HepG2 (cell line): ENCODE data around the gene STEAP1. TPM values are rescaled to one million over a fixed set of nuclear protein-coding genes. Genes with fewer than 3 reads are reported as not detected.

Experiments used
- ATAC-seq: fragments of 200-7000 bp; cut with Tn5 transposase; 3 replicates; pipeline ENCODE4 v1.9.1; 2020; ENCODE audit warnings: mild to moderate bottlenecking, moderate library complexity
- BruUV-seq: library from RNA; stranded (reverse); fragments of 400-500 nt; replicated peaks from 2 replicates; lab custom pipeline; 2021; lab: Mats Ljungman, UMichigan
- CTCF ChIA-PET: fragments of 300-600 bp; formaldehyde crosslinking; extraction: SDS; loops from one replicate; lab custom pipeline; 2021; ENCODE audit warnings: low total read pairs, inconsistent platforms, low intra/inter-chr PET ratio; lab: Yijun Ruan, JAX
- POLR2A ChIA-PET: fragments of 350-600 bp; sonication (Branson Sonifier 250); formaldehyde crosslinking; loops from one replicate; lab custom pipeline; 2020; ENCODE audit warnings: antibody characterized with exemption, inconsistent platforms; lab: Yijun Ruan, JAX
- DNase-seq: peaks from one replicate; pipeline ENCODE4 v3.0.0-alpha.2; 2015; ENCODE audit warnings: low spot score
- FAIRE-seq: peaks from 3 replicates; lab custom pipeline; 2011; peaks lifted over from hg19 to GRCh38; lab: Jason Lieb, UNC
- H2AFZ ChIP-seq: one replicate; pipeline ENCODE4 v1.6.1; 2011; ENCODE audit warnings: low read length, inconsistent platforms
- H3K27ac ChIP-seq: fragments of 300-600 bp; 3 replicates; pipeline ENCODE4 v1.8.0; 2011; ENCODE audit warnings: mixed run types, mild to moderate bottlenecking, mixed read lengths, low read length, inconsistent platforms; ENCODE audit not compliant: insufficient read depth; ENCODE audit errors: extremely low read length
- H3K27me3 ChIP-seq, 2 experiments: fragments of 200-600 bp in 1 of 2; 2 replicates in 1 of 2; 3 replicates in 1 of 2; pipeline versions ENCODE4 v1.6.0 to v1.8.0; 2011; ENCODE audit warnings: low read length in 2 of 2, mild to moderate bottlenecking in 2 of 2, moderate library complexity in 2 of 2, inconsistent platforms in 1 of 2; ENCODE audit not compliant: insufficient read depth in 2 of 2, control insufficient read depth in 1 of 2
- H3K36me3 ChIP-seq, 2 experiments: fragments of 200-600 bp in 1 of 2; replicated peaks in 1 of 2; 2 replicates in 1 of 2; 3 replicates in 1 of 2; pipeline versions ENCODE4 v1.5.1 to v1.8.0; 2011; ENCODE audit warnings: low read length in 2 of 2, inconsistent platforms in 1 of 2; ENCODE audit not compliant: insufficient read depth in 2 of 2, control insufficient read depth in 1 of 2
- H3K4me1 ChIP-seq: 2 replicates; pipeline ENCODE4 v1.5.1; 2012; ENCODE audit warnings: low read length, inconsistent platforms; ENCODE audit not compliant: insufficient read depth
- H3K4me2 ChIP-seq: 2 replicates; pipeline ENCODE4 v1.6.0; 2011; ENCODE audit warnings: low read depth, low read length, inconsistent platforms
- H3K4me3 ChIP-seq, 3 experiments: fragments of 200-600 bp in 1 of 3; sonication (generic), shearing (Covaris generic) in 1 of 3; replicated peaks in 1 of 3; 2 replicates each; pipeline ENCODE4 v1.5.1; 2011 to 2016; ENCODE audit warnings: low read length in 3 of 3, inconsistent platforms in 2 of 3, low read depth in 2 of 3, mild to moderate bottlenecking in 2 of 3, control low read depth in 1 of 3, mixed read lengths in 1 of 3; ENCODE audit not compliant: insufficient read depth in 1 of 3
- H3K79me2 ChIP-seq: one replicate; pipeline ENCODE4 v1.6.1; 2011; ENCODE audit warnings: low read length, inconsistent platforms; ENCODE audit not compliant: insufficient read depth
- H3K9ac ChIP-seq: 2 replicates; pipeline ENCODE4 v1.6.0; 2011; ENCODE audit warnings: mild to moderate bottlenecking, low read depth, low read length, inconsistent platforms; ENCODE audit not compliant: insufficient read depth
- H3K9me3 ChIP-seq: 2 replicates; pipeline ENCODE4 v1.5.1; 2012; ENCODE audit warnings: mild to moderate bottlenecking, low read length
- H4K20me1 ChIP-seq: 2 replicates; pipeline ENCODE4 v1.6.0; 2011; ENCODE audit warnings: inconsistent platforms, mild to moderate bottlenecking, low read length, moderate library complexity; ENCODE audit not compliant: insufficient read depth
- ARID3A ChIP-seq: IDR thresholded peaks from 2 replicates; pipeline ENCODE4 v1.6.1; 2012; ENCODE audit warnings: low read depth, low read length, improper control_type of control experiment
- ARID5B ChIP-seq: IDR thresholded peaks from 2 replicates; pipeline ENCODE4 v1.4.0; 2020; ENCODE audit warnings: mild to moderate bottlenecking, missing genetic modification reagents
- BCL6 ChIP-seq: IDR thresholded peaks from 2 replicates; pipeline ENCODE4 v1.6.1; 2016; ENCODE audit warnings: missing genetic modification reagents, missing compliant biosample characterization
- CEBPB ChIP-seq: IDR thresholded peaks from 2 replicates; pipeline ENCODE4 v1.6.1; 2011; ENCODE audit warnings: low read depth, low read length, improper control_type of control experiment, borderline replicate concordance
- DBP ChIP-seq: sonication (generic); formaldehyde crosslinking; IDR thresholded peaks from 2 replicates; pipeline ENCODE4 v1.4.0; 2020; ENCODE audit warnings: missing genetic modification reagents; ENCODE audit errors: not compliant biosample characterization
- ELF3 ChIP-seq: IDR thresholded peaks from 2 replicates; pipeline ENCODE4 v1.6.1; 2016; ENCODE audit warnings: missing genetic modification reagents, missing compliant biosample characterization
- GATAD2A ChIP-seq: IDR thresholded peaks from 2 replicates; pipeline ENCODE4 v1.6.1; 2016
- KLF16 ChIP-seq, 2 experiments: sonication (generic) in 1 of 2; formaldehyde crosslinking in 1 of 2; IDR thresholded peaks; 2 replicates each; pipeline versions ENCODE4 v1.6.1 to v1.8.0; 2016 to 2023; ENCODE audit warnings: missing genetic modification reagents in 2 of 2, missing compliant biosample characterization in 1 of 2
- ZBTB8A ChIP-seq: sonication (generic); formaldehyde crosslinking; IDR thresholded peaks from 2 replicates; pipeline ENCODE4 v1.4.0; 2020; ENCODE audit warnings: mild to moderate bottlenecking, low read depth, missing genetic modification reagents, borderline replicate concordance
- in situ Hi-C: cut with HindIII; loops from 2 replicates; pipeline ENCODE4 v1.10.0; 2017; ENCODE audit warnings: low pct_unique_long_range_greater_than_20kb; ENCODE audit not compliant: extremely low pct_ligation_motif_present
- intact Hi-C: fragments of 100-400 bp; cut with micrococcal nuclease; formaldehyde crosslinking; loops from one replicate; pipeline ENCODE4 v1.10.0; 2022; ENCODE audit not compliant: unreplicated experiment
- polyA plus RNA-seq, 8 experiments: library from polyadenylated mRNA; depleted of rRNA in 3 of 8; stranded (reverse) in 7 of 8; unstranded in 1 of 8; fragments of >200 nt; fragmentation: Illumina TruSeq in 4 of 8; extraction: Trizol in 4 of 8; gene quantifications; 2 replicates each; pipeline versions ENCODE4 v1.2.1 to v1.2.3, GENCODE V29; 2011 to 2016; ENCODE audit warnings: low read depth in 4 of 8, missing spikeins in 1 of 8, mixed read lengths in 1 of 8; ENCODE audit not compliant: insufficient read depth in 1 of 8
- total RNA-seq, 5 experiments: library from RNA; depleted of rRNA; stranded (reverse); fragments of >200 nt; fragmentation: Illumina TruSeq; extraction: Trizol; gene quantifications; 2 replicates each; pipeline ENCODE4 v1.2.3, GENCODE V29; 2016; ENCODE audit warnings: low read depth in 1 of 5

The STEAP1 gene
- total and polyA plus RNA-seq, 2 of the 13 experiments (the other 11 are each of a cell fraction or from before 2014, with no cell fraction given) = 23.2 to 24.2 TPM

- ATAC-seq = no peak
- intact Hi-C loops (no loop called here), in situ Hi-C loops (no loop called here)
- H3K4me2 ChIP-seq = 0 out of 2 replicates have a peak overlapping the region, but pooled peaks have one; percentile 3
- no peak overlapping the region for H2AFZ ChIP-seq
- TF ChIP-seq ARID5B (CRISPR knock-in tag) (peak; percentile 19; the same call in 1 of the 2 replicates), ZBTB8A (CRISPR knock-in tag) (no peak), BCL6 (CRISPR knock-in tag) (peak; percentile 0; the same call in 1 of the 2 replicates), ELF3 (CRISPR knock-in tag) (0 out of 2 replicates have a peak, but pooled peaks have one; percentile 48), ARID3A (peak; percentile 25; the same call in 1 of the 2 replicates), CEBPB (peak; percentile 53; the same call in 1 of the 2 replicates), KLF16 (CRISPR knock-in tag; IDR thresholded peaks at IDR 0.05) (0 out of 4 replicates have a peak, but pooled peaks of 1 of the 2 experiments have one; percentile 8), GATAD2A (0 out of 2 replicates have a peak, but pooled peaks have one; percentile 10), DBP (CRISPR knock-in tag) (no peak)
- no peak for FAIRE-seq
- H3K79me2 ChIP-seq = no peaks in the 10 kb centered on the region
- H3K4me3 ChIP-seq = no peak overlapping the region
- POLR2A ChIA-PET = interaction anchor here (1.2 to 4.5 kb wide), 3 partner anchors 8 to 31 kb away, joined by 3 to 65 read pairs (median 6); partner anchors contain the start of genes STEAP1 and STEAP2
- H3K36me3 ChIP-seq = no peaks in the 10 kb centered on the region
- H3K27me3 ChIP-seq = no peaks in the 10 kb centered on the region
- DNase-seq = peak; percentile 12
- H3K4me1 ChIP-seq = peaks cover 29% of the 10 kb centered on the region
- H3K27ac ChIP-seq = peak overlapping the region; percentile 1
- CTCF ChIA-PET = no interaction called here
- no peaks in the 10 kb centered on the region for H4K20me1 ChIP-seq
- no TSS peak for BruUV-seq
- H3K9ac ChIP-seq = no peak overlapping the region
- no peaks in the 10 kb centered on the region for H3K9me3 ChIP-seq
Measured at GRCh38 chr7:90180649-90181048, 26.4 kb downstream of the STEAP1 start.
